Heart right ventricle (tissue), 16 donors: ENCODE measurements around the gene RHOH. TPM values are rescaled to one million over a fixed set of nuclear protein-coding genes. Genes with fewer than 3 reads are reported as not detected.

ENCODE experiments used
- ATAC-seq, 8 donors: fragments of 200-7000 bp; cut with Tn5 transposase; one replicate each; pipeline ENCODE4 v1.9.1; 2020; ENCODE audit warnings: mild to moderate bottlenecking in 8 of 8, moderate library complexity in 8 of 8, moderate number of reproducible peaks in 1 of 8
- DNase-seq, 2 donors: peaks; one replicate each; pipeline ENCODE4 v3.0.0-alpha.2; 2020
- H3K27ac ChIP-seq, 10 donors: fragments of 200-600 bp; sonication (generic) in 2 of 10; one replicate each; pipeline versions ENCODE4 v1.5.0 to v1.8.0; 2020 to 2022; ENCODE audit warnings: mild to moderate bottlenecking in 3 of 10
- H3K27me3 ChIP-seq, 7 donors: fragments of 200-600 bp; one replicate each; pipeline ENCODE4 v1.8.0; 2021 to 2022; ENCODE audit warnings: mild to moderate bottlenecking in 2 of 7
- H3K36me3 ChIP-seq, 9 donors: fragments of 200-600 bp; sonication (generic) in 1 of 9; one replicate each; pipeline versions ENCODE4 v1.5.0 to v1.8.0; 2020 to 2022; ENCODE audit warnings: mild to moderate bottlenecking in 2 of 9
- H3K4me1 ChIP-seq, 9 donors: fragments of 200-600 bp; sonication (generic) in 1 of 9; one replicate each; pipeline versions ENCODE4 v1.5.0 to v1.8.0; 2020 to 2022; ENCODE audit warnings: mild to moderate bottlenecking in 4 of 9
- H3K4me3 ChIP-seq, 10 donors: fragments of 200-600 bp; sonication (generic) in 2 of 10; one replicate each; pipeline versions ENCODE4 v1.5.0 to v1.8.0; 2020 to 2022; ENCODE audit warnings: mild to moderate bottlenecking in 7 of 10, moderate library complexity in 2 of 10
- H3K9me3 ChIP-seq, 11 donors: fragments of 200-600 bp in 10 of 11; sonication (generic) in 2 of 11; one replicate each; pipeline versions ENCODE4 v1.5.0 to v1.8.0; 2013 to 2022; ENCODE audit warnings: mild to moderate bottlenecking in 2 of 11, control low read depth in 1 of 11, moderate library complexity in 1 of 11
- CTCF ChIP-seq, 9 donors: fragments of 200-600 bp; sonication (generic) in 2 of 9; IDR thresholded peaks; one replicate each; pipeline versions ENCODE4 v1.5.0 to v1.8.0; 2021 to 2022; ENCODE audit warnings: antibody characterized with exemption in 9 of 9, mild to moderate bottlenecking in 5 of 9, moderate library complexity in 1 of 9
- WGBS, 2 donors: extraction: QIAGEN DNeasy Blood & Tissue Kit; methylation state at CpG; one replicate each; pipeline ENCODE4 v1.1.7; 2013; ENCODE audit warnings: inconsistent platforms in 1 of 2; 5-methylcytosine and 5-hydroxymethylcytosine counted together
- intact Hi-C, 10 donors: fragments of 100-400 bp; cut with DNase I; formaldehyde crosslinking; loops; one replicate each; pipeline versions ENCODE4 v1.11.1 to v1.14.2; 2022
- polyA plus RNA-seq, 2 donors: library from polyadenylated mRNA; stranded (reverse); fragments of 200-250 nt; gene quantifications; one replicate each; pipeline ENCODE4 v1.2.3, GENCODE V29; 2013
- total RNA-seq, 10 donors: library from RNA; stranded (reverse); fragmentation: NEBNext Ultra II Directional in 3 of 10; extraction: Animal tissue kit (Norgen Biotek cat#: 25700) in 3 of 10; gene quantifications; one replicate each; pipeline versions ENCODE4 v1.2.1 to v1.2.4, GENCODE V29; 2021 to 2023
- donor health status: Arrhythmogenic right ventricular cardiomyopathy.
- donor health status: ischemic (EF 13 %, LVEDD 7.1; RV severe dilation, severe dysfunction).
- donor health status: healthy with polysubstance abuse.
- donor health status: DM: no; HTN: yes; CAD: no.
- donor health status: DM: no; HTN: no; CAD: no.
- donor health status: ischemic (EF 25% LVEDD 6.9; RV normal size, moderate dysfunction).
- donor health status: ischemic (EF 25% LVEDD 5.7; RV mildly dilated, moderate dysfunction).
- donor health status: healthy.
- donor health status: DM: yes; HTN: yes; CAD: no.
- donor health status: Ischemic cardiomyopathy.
- donor health status: ischemic (EF 35%, LVEDD 5.7; RV mildly dilated, moderate dysfunction).
- donor health status: nonischemic (EF 11% LVEDD 7.7; RV severe dilation, severe dysfunction).
- donor health status: DM: yes; HTN: yes; CAD: no.
- donor health status: PGD.
- donor health status: ischemic (EF 29% LVEDD 5.4; RV normal size, mild dysfunction).
- donor health status: nonischemic (EF 23%, LVEDD 6.1; RV moderate dilation, normal function).

RHOH gene
- total and polyA plus RNA-seq, 12 donors: 0.11 to 7.2 (median 0.38) TPM; not detected in 2

DNA sequence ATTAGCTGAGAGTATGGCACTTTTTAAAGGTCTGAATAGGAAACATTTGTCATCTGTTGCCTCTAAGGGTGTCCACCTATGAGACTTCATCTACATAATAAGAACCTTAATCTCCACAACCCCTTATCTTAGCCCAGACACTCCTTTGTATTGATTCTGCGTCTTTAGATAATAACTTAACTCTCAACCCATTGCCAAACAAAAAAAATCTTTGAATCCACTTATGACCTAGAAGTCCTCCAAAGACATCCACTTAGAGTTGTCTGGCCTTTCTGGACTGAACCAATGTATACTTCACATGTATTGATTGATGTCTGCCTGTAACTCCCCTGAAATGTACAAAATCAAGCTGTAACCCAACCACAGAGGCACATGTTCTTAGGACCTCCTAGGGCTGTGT lies 72.3 kb downstream of the RHOH start:
- intact Hi-C loops: no loop called here
- Histone ChIP-seq H3K36me3 (no peaks in the 10 kb centered on the region), H3K9me3 (no peaks in the 10 kb centered on the region), H3K27ac (no peak overlapping the region), H3K4me3 (no peak overlapping the region), H3K4me1 (peaks cover 0 to 18% (median 0%) of the 10 kb centered on the region in 9 donors), H3K27me3 (no peaks in the 10 kb centered on the region)
- ATAC-seq (no peak), DNase-seq (no peak)
- 0 to 75% methylated on average over 1 of the region's 1 CpG for WGBS, 2 donors
- no peak for TF ChIP-seq CTCF (IDR thresholded peaks at IDR 0.05)

- intact Hi-C loops: no loop called here
- H3K27ac ChIP-seq: no peak overlapping the region
- DNase-seq (no peak), ATAC-seq (no peak)
- H3K4me1 ChIP-seq: peaks cover 0 to 6% (median 0%) of the 10 kb centered on the region in 9 donors
- WGBS, 2 donors: 93% methylated on average over 12 of the region's 12 CpGs
- H3K9me3 ChIP-seq: no peaks in the 10 kb centered on the region
- no peaks in the 10 kb centered on the region for H3K36me3 ChIP-seq
- no peak overlapping the region for H3K4me3 ChIP-seq
- TF ChIP-seq CTCF (IDR thresholded peaks at IDR 0.05): no peak
- no peaks in the 10 kb centered on the region for H3K27me3 ChIP-seq
These were observed 73.8 kb downstream of the RHOH start for GRCh38 chr4:40270609-40271008.

GRCh38 chr4:40275065-40275730 lies 78.4 kb downstream of the RHOH start:
- Histone ChIP-seq H3K27ac (no peak overlapping the region), H3K36me3 (no peaks in the 10 kb centered on the region), H3K27me3 (no peaks in the 10 kb centered on the region), H3K4me3 (no peak overlapping the region), H3K9me3 (no peaks in the 10 kb centered on the region), H3K4me1 (no peaks in the 10 kb centered on the region)
- DNase-seq (no peak), ATAC-seq (no peak)
- intact Hi-C loops: no loop called here
- 88 to 91% methylated on average over 3 of the region's 3 CpGs for WGBS, 2 donors
- no peak for TF ChIP-seq CTCF (IDR thresholded peaks at IDR 0.05)

DNA sequence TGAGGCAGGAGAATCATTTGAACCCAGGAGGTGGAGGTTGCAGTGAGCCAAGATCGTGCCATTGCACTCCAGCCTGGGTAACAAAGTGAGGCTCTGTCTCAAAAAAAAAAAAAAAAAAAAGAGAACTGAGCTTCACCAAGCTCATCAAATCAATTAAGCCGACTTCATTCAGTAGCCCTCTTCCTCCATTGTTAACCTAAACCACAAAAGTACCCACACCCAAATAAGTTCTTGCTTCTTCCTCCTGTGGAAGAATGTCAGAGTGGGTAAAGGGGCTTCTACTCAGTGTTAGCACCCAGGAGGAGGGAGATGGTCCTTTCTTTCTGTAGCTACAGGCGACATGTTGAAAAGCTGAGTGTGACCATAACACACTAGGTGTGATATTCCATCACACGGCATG lies 79.7 kb downstream of the RHOH start:
- Histone ChIP-seq H3K36me3 (no peaks in the 10 kb centered on the region), H3K4me1 (no peaks in the 10 kb centered on the region), H3K9me3 (no peaks in the 10 kb centered on the region), H3K27me3 (no peaks in the 10 kb centered on the region), H3K27ac (no peak overlapping the region), H3K4me3 (no peak overlapping the region)
- no peak for TF ChIP-seq CTCF (IDR thresholded peaks at IDR 0.05)
- DNase-seq (no peak), ATAC-seq (no peak)
- intact Hi-C loops: no loop called here
- 90 to 93% methylated on average over 4 of the region's 4 CpGs for WGBS, 2 donors
